H1 (cell line): ENCODE measurements around the gene DLK2. TPM values are rescaled to one million over a fixed set of nuclear protein-coding genes. Genes with fewer than 3 reads are reported as not detected.

Experiments used
- CTCF ChIA-PET: fragments of 300-600 bp; sonication (Branson Sonifier 250); formaldehyde crosslinking; loops from one replicate; lab custom pipeline; 2021; ENCODE audit not compliant: partially characterized antibody; lab: Charles Lee
- POLR2A ChIA-PET: fragments of 300-600 bp; sonication (Branson Sonifier 250); formaldehyde crosslinking; loops from one replicate; lab custom pipeline; 2021; ENCODE audit warnings: inconsistent platforms; ENCODE audit not compliant: partially characterized antibody; lab: Charles Lee
- DNase-seq, 2 experiments: peaks; one replicate each; pipeline versions ENCODE4 v3.0.0 to v3.0.0-alpha.2; 2010 to 2022; ENCODE audit warnings: low spot score in 2 of 2, low read depth in 1 of 2, mixed read lengths in 1 of 2
- FAIRE-seq: peaks from 2 replicates; lab custom pipeline; 2011; peaks lifted over from hg19 to GRCh38; lab: Jason Lieb, UNC
- H2AFZ ChIP-seq: 2 replicates; pipeline ENCODE4 v1.8.1; 2012; ENCODE audit warnings: low read length, inconsistent platforms
- H2AK5ac ChIP-seq: 2 replicates; pipeline ENCODE4 v1.6.1; 2013; ENCODE audit warnings: low read depth, low read length
- H2BK120ac ChIP-seq: replicated peaks from 2 replicates; pipeline ENCODE3; 2013; ENCODE audit warnings: low read depth, low read length, inconsistent platforms
- H2BK12ac ChIP-seq: 2 replicates; pipeline ENCODE4 v1.6.1; 2013; ENCODE audit warnings: low read depth, low read length
- H2BK15ac ChIP-seq: 2 replicates; pipeline ENCODE4 v1.6.1; 2013; ENCODE audit warnings: low read length
- H2BK20ac ChIP-seq: 2 replicates; pipeline ENCODE4 v1.6.1; 2013; ENCODE audit warnings: low read length
- H2BK5ac ChIP-seq: 2 replicates; pipeline ENCODE4 v1.6.1; 2013; ENCODE audit warnings: low read depth, low read length
- H3K14ac ChIP-seq: 2 replicates; pipeline ENCODE4 v1.6.1; 2013; ENCODE audit warnings: inconsistent platforms; ENCODE audit not compliant: insufficient read length
- H3K18ac ChIP-seq: 2 replicates; pipeline ENCODE4 v1.6.1; 2013; ENCODE audit warnings: low read length; ENCODE audit errors: extremely low read depth
- H3K23ac ChIP-seq: 2 replicates; pipeline ENCODE4 v1.6.1; 2013; ENCODE audit warnings: inconsistent platforms; ENCODE audit not compliant: insufficient read length
- H3K23me2 ChIP-seq: 2 replicates; pipeline ENCODE4 v1.6.1; 2013; ENCODE audit warnings: low read depth, low read length
- H3K27ac ChIP-seq: 2 replicates; pipeline ENCODE4 v1.6.1; 2011; ENCODE audit warnings: low read depth, low read length, inconsistent platforms
- H3K27me3 ChIP-seq, 4 experiments: replicated peaks in 1 of 4; 1 replicate in 1 of 4; 2 replicates in 3 of 4; pipeline versions ENCODE4 v1.6.1 to v1.8.1; 2011 to 2013; ENCODE audit warnings: low read length in 3 of 4, mild to moderate bottlenecking in 3 of 4, inconsistent platforms in 2 of 4, mixed read lengths in 2 of 4, moderate library complexity in 1 of 4; ENCODE audit not compliant: control insufficient read depth in 3 of 4, insufficient read depth in 3 of 4; ENCODE audit errors: extremely low read depth in 1 of 4
- H3K36me3 ChIP-seq, 4 experiments: 2 replicates each; pipeline versions ENCODE4 v1.6.1 to v1.8.1; 2011 to 2013; ENCODE audit warnings: mild to moderate bottlenecking in 4 of 4, low read length in 3 of 4, moderate library complexity in 2 of 4, control low read depth in 1 of 4, inconsistent platforms in 1 of 4; ENCODE audit not compliant: insufficient read depth in 4 of 4, control insufficient read depth in 2 of 4
- H3K4ac ChIP-seq: replicated peaks from 2 replicates; pipeline ENCODE3; 2013; ENCODE audit warnings: low read length, low read depth, mixed read lengths, inconsistent platforms; ENCODE audit not compliant: insufficient read length
- H3K4me1 ChIP-seq, 4 experiments: replicated peaks in 1 of 4; 1 replicate in 1 of 4; 2 replicates in 3 of 4; pipeline versions ENCODE4 v1.6.1 to v1.8.1; 2011 to 2013; ENCODE audit warnings: low read length in 3 of 4, inconsistent platforms in 2 of 4, mixed read lengths in 1 of 4; ENCODE audit not compliant: insufficient read depth in 4 of 4, control insufficient read depth in 3 of 4
- H3K4me2 ChIP-seq, 2 experiments: 2 replicates each; pipeline versions ENCODE4 v1.6.1 to v1.8.1; 2011 to 2013; ENCODE audit warnings: low read depth in 2 of 2, low read length in 2 of 2, control low read depth in 1 of 2, inconsistent platforms in 1 of 2, mild to moderate bottlenecking in 1 of 2; ENCODE audit not compliant: insufficient read depth in 1 of 2
- H3K4me3 ChIP-seq, 4 experiments: fragments of 200-600, 300-600 bp in 1 of 4; sonication (generic), shearing (Covaris generic), sonication (Bioruptor Twin) in 1 of 4; 2 replicates each; pipeline versions ENCODE4 v1.5.1 to v1.8.1; 2011 to 2016; ENCODE audit warnings: low read length in 4 of 4, low read depth in 3 of 4, control low read depth in 2 of 4, inconsistent platforms in 2 of 4, mild to moderate bottlenecking in 2 of 4, mixed read lengths in 1 of 4, moderate library complexity in 1 of 4; ENCODE audit not compliant: insufficient read depth in 2 of 4; ENCODE audit errors: extremely low read depth in 1 of 4
- H3K56ac ChIP-seq: replicated peaks from 2 replicates; pipeline ENCODE3; 2013; ENCODE audit warnings: low read depth, mild to moderate bottlenecking, mixed read lengths, low read length, inconsistent platforms; ENCODE audit not compliant: insufficient read length
- H3K79me1 ChIP-seq: 2 replicates; pipeline ENCODE4 v1.6.1; 2013; ENCODE audit warnings: low read depth, low read length, control low read depth
- H3K79me2 ChIP-seq, 2 experiments: 2 replicates each; pipeline versions ENCODE4 v1.6.1 to v1.8.1; 2012 to 2013; ENCODE audit warnings: low read length in 2 of 2, mild to moderate bottlenecking in 2 of 2, inconsistent platforms in 1 of 2; ENCODE audit not compliant: insufficient read depth in 2 of 2, control insufficient read depth in 1 of 2
- H3K9ac ChIP-seq, 4 experiments: replicated peaks in 1 of 4; 1 replicate in 1 of 4; 2 replicates in 3 of 4; pipeline versions ENCODE4 v1.6.1 to v1.8.1; 2011 to 2013; ENCODE audit warnings: low read depth in 3 of 4, low read length in 3 of 4, control low read depth in 2 of 4, mild to moderate bottlenecking in 2 of 4, moderate library complexity in 2 of 4, inconsistent platforms in 1 of 4; ENCODE audit errors: extremely low read depth in 1 of 4
- H3K9me3 ChIP-seq, 2 experiments: 2 replicates each; pipeline versions ENCODE4 v1.6.1 to v1.8.1; 2012 to 2013; ENCODE audit warnings: mild to moderate bottlenecking in 2 of 2, moderate library complexity in 2 of 2, control low read depth in 1 of 2, inconsistent platforms in 1 of 2, low read depth in 1 of 2, low read length in 1 of 2, mixed read lengths in 1 of 2; ENCODE audit not compliant: insufficient read depth in 2 of 2
- H4K20me1 ChIP-seq, 2 experiments: replicated peaks in 1 of 2; 2 replicates each; pipeline versions ENCODE3 to v1.8.1; 2011 to 2013; ENCODE audit warnings: inconsistent platforms in 2 of 2, low read length in 2 of 2, mild to moderate bottlenecking in 1 of 2; ENCODE audit not compliant: insufficient read depth in 2 of 2, control insufficient read depth in 1 of 2
- H4K5ac ChIP-seq: 2 replicates; pipeline ENCODE4 v1.6.1; 2013; ENCODE audit warnings: low read length, low read depth, mixed read lengths, inconsistent platforms; ENCODE audit not compliant: insufficient read length
- H4K8ac ChIP-seq: 2 replicates; pipeline ENCODE4 v1.8.0; 2013; ENCODE audit warnings: mild to moderate bottlenecking, moderate library complexity, low read length, inconsistent platforms; ENCODE audit not compliant: insufficient read depth; ENCODE audit errors: extremely low read depth
- H4K91ac ChIP-seq: replicated peaks from 2 replicates; pipeline ENCODE3; 2013; ENCODE audit warnings: low read length, mixed read lengths, inconsistent platforms; ENCODE audit not compliant: insufficient read length
- BACH1 ChIP-seq: IDR thresholded peaks from 2 replicates; pipeline ENCODE4 v1.6.1; 2012; ENCODE audit warnings: low read length, improper control_type of control experiment
- CHD1 ChIP-seq: IDR thresholded peaks from 2 replicates; pipeline ENCODE4 v1.6.1; 2012; ENCODE audit warnings: low read depth, low read length, improper control_type of control experiment
- CHD2 ChIP-seq: IDR thresholded peaks from 2 replicates; pipeline ENCODE4 v1.6.1; 2012; ENCODE audit warnings: low read length, improper control_type of control experiment
- GABPA ChIP-seq: IDR thresholded peaks from 2 replicates; pipeline ENCODE4 v1.6.1; 2011; ENCODE audit warnings: mild to moderate bottlenecking, low read length, moderate library complexity, borderline replicate concordance; ENCODE audit not compliant: insufficient read depth
- GTF2F1 ChIP-seq: IDR thresholded peaks from 2 replicates; pipeline ENCODE4 v1.6.1; 2012; ENCODE audit warnings: low read depth, low read length, improper control_type of control experiment, borderline replicate concordance
- JUN ChIP-seq: IDR thresholded peaks from 2 replicates; pipeline ENCODE4 v1.6.1; 2011; ENCODE audit warnings: low read depth, mild to moderate bottlenecking, improper control_type of control experiment, low read length
- NANOG ChIP-seq: IDR thresholded peaks from 2 replicates; pipeline ENCODE4 v1.6.1; 2011; ENCODE audit warnings: low read length, low read depth, mild to moderate bottlenecking, inconsistent platforms; ENCODE audit not compliant: insufficient read depth, poor library complexity, severe bottlenecking
- POLR2A ChIP-seq, 2 experiments: IDR thresholded peaks; 1 replicate in 1 of 2; 2 replicates in 1 of 2; pipeline ENCODE4 v1.6.1; 2011; ENCODE audit warnings: low read depth in 2 of 2, low read length in 2 of 2, mild to moderate bottlenecking in 2 of 2; ENCODE audit errors: control extremely low read depth in 1 of 2
- SRF ChIP-seq: IDR thresholded peaks from 2 replicates; pipeline ENCODE4 v1.6.1; 2011; ENCODE audit warnings: mild to moderate bottlenecking, low read depth, low read length, moderate library complexity
- TCF12 ChIP-seq: IDR thresholded peaks from 2 replicates; pipeline ENCODE4 v1.6.1; 2011; ENCODE audit warnings: low read depth, mild to moderate bottlenecking, low read length
- YY1 ChIP-seq: IDR thresholded peaks from 2 replicates; pipeline ENCODE4 v1.6.1; 2011; ENCODE audit warnings: low read depth, mild to moderate bottlenecking, low read length
- WGBS, 2 experiments: shearing (Covaris generic) in 1 of 2; methylation state at CpG; one replicate each; pipeline versions ENCODE4 v1.1.6 to v1.1.7; 2013 to 2015; ENCODE audit warnings: low lambda C conversion rate in 2 of 2, mixed read lengths in 2 of 2, inconsistent platforms in 1 of 2, low coverage in 1 of 2, missing lambda C conversion rate in 1 of 2; ENCODE audit not compliant: insufficient replicate concordance in 2 of 2, insufficient coverage in 1 of 2, insufficient read length in 1 of 2; ENCODE audit errors: extremely low coverage in 1 of 2, missing lambda C conversion rate in 1 of 2; 5-methylcytosine and 5-hydroxymethylcytosine counted together
- polyA plus RNA-seq, 7 experiments: library from polyadenylated mRNA; depleted of rRNA in 3 of 7; stranded (reverse) in 5 of 7; unstranded in 2 of 7; fragments of >200 nt in 5 of 7; fragments of 200-250 nt in 2 of 7; gene quantifications; 1 replicate in 5 of 7; 2 replicates in 1 of 7; 4 replicates in 1 of 7; pipeline versions ENCODE4 v1.2.1 to v1.2.3, GENCODE V29; 2011 to 2013; ENCODE audit warnings: missing spikeins in 2 of 7, mixed read lengths in 2 of 7
- total RNA-seq: library from RNA; stranded (reverse); fragmentation: NEBNext Ultra II Directional; extraction: Animal tissue kit (Norgen Biotek cat#: 25700); gene quantifications from 2 replicates; pipeline ENCODE4 v1.2.1, GENCODE V29; 2021
- TF ChIP-seq, protein P1 (sequence below), 3 experiments: IDR thresholded peaks; 1 replicate in 2 of 3; 2 replicates in 1 of 3; pipeline versions ENCODE4 v1.5.1 to v1.6.1; 2011; ENCODE audit warnings: low read length in 3 of 3, mild to moderate bottlenecking in 3 of 3, inconsistent platforms in 2 of 3, low read depth in 1 of 3, moderate library complexity in 1 of 3; ENCODE audit not compliant: insufficient read depth in 1 of 3; ENCODE audit errors: control extremely low read depth in 1 of 3

Gene DLK2
- total and polyA plus RNA-seq, 2 of the 8 experiments (the other 6 are each of a cell fraction or from before 2014, with no cell fraction given), result 0.37 to 0.80 TPM

DNA sequence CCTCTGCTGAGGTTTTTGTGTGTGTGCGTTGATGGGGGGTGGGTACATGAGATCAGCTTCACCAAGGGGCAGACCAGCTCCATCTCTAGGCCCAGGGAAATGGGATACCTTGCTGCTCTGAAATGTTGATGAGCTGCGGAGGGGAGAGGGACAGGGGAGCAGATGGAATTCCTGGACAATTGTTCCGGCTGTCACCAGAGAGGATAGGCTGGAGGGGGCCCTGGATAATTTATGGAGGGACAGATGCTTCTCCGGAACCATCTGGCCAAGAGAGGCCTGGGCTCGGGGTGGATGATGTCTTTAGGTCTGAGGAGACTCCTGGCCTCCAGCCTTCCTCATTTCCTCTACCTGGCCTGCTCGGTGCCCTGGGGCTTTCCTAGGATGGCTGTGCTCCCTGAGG, 20.2 kb upstream of the DLK2 start:
- Histone ChIP-seq H2BK20ac (no peak overlapping the region), H3K4me1 (peaks cover 0 to 7% (median 6%) of the 10 kb centered on the region in 4 experiments; a peak in 5 of 7 replicates), H2BK5ac (no peak overlapping the region), H3K9ac (no peak overlapping the region), H3K4me2 (no peak overlapping the region), H3K23me2 (peaks cover 4% of the 10 kb centered on the region; the same call in 1 of the 2 replicates), H2BK120ac (no peak overlapping the region), H3K79me2 (peaks cover 14 to 27% of the 10 kb centered on the region in 2 experiments), H4K91ac (peak overlapping the region; percentile 27), H3K9me3 (no peaks in the 10 kb centered on the region), H4K20me1 (no peaks in the 10 kb centered on the region), H2BK12ac (peak overlapping the region; percentile 60; the same call in 1 of the 2 replicates), H3K79me1 (peaks cover 5% of the 10 kb centered on the region; the same call in 1 of the 2 replicates), H2AK5ac (no peak overlapping the region), H3K23ac (no peak overlapping the region), H3K36me3 (no peaks in the 10 kb centered on the region), H3K18ac (no peak overlapping the region), H3K27ac (no peak overlapping the region), H3K56ac (no peak overlapping the region), H3K4ac (no peak overlapping the region), H3K14ac (no peak overlapping the region), H4K8ac (no peak overlapping the region), H2BK15ac (no peak overlapping the region), H3K4me3 (no peak overlapping the region), H4K5ac (no peak overlapping the region), H2AFZ (no peak overlapping the region), H3K27me3 (no peaks in the 10 kb centered on the region)
- no peak for FAIRE-seq
- 90% methylated on average over 6 of the region's 6 CpGs; no CpG with 5 or more reads in 1 of the 2 experiments for WGBS, 2 experiments
- DNase-seq, result no peak
- POLR2A ChIA-PET, result interaction anchor here (1.0 to 1.3 kb wide), 2 partner anchors 11 to 497 kb away, joined by 3 read pairs; partner anchors contain the start of gene PEX6
- CTCF ChIA-PET, result interaction anchor here (0.6 to 32.9 kb wide), 7 partner anchors 11 to 205 kb away, joined by 3 to 536 read pairs (median 3); partner anchors contain the start of gene LRRC73
- no peak for TF ChIP-seq GTF2F1
- no peak for TF ChIP-seq CHD1
- TF ChIP-seq NANOG, result no peak
- no peak for TF ChIP-seq GABPA
- no peak for TF ChIP-seq SRF
- TF ChIP-seq CHD2, result no peak
- TF ChIP-seq BACH1, result no peak
- TF ChIP-seq, protein P1, sequence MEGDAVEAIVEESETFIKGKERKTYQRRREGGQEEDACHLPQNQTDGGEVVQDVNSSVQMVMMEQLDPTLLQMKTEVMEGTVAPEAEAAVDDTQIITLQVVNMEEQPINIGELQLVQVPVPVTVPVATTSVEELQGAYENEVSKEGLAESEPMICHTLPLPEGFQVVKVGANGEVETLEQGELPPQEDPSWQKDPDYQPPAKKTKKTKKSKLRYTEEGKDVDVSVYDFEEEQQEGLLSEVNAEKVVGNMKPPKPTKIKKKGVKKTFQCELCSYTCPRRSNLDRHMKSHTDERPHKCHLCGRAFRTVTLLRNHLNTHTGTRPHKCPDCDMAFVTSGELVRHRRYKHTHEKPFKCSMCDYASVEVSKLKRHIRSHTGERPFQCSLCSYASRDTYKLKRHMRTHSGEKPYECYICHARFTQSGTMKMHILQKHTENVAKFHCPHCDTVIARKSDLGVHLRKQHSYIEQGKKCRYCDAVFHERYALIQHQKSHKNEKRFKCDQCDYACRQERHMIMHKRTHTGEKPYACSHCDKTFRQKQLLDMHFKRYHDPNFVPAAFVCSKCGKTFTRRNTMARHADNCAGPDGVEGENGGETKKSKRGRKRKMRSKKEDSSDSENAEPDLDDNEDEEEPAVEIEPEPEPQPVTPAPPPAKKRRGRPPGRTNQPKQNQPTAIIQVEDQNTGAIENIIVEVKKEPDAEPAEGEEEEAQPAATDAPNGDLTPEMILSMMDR (IDR thresholded peaks at IDR 0.05; ENCODE audit: control extremely low read depth in 1 of 3, insufficient read depth in 1 of 3, low read depth in 1 of 3, low read length in 3 of 3), result no peak
- TF ChIP-seq POLR2A (IDR thresholded peaks at IDR 0.05; ENCODE audit: control extremely low read depth in 1 of 2, low read depth in 2 of 2, low read length in 2 of 2), result no peak
- TF ChIP-seq JUN, result no peak
- no peak for TF ChIP-seq TCF12
- no peak for TF ChIP-seq YY1
